ENCODE data around the gene MKNK2.

Gene MKNK2

DNA sequence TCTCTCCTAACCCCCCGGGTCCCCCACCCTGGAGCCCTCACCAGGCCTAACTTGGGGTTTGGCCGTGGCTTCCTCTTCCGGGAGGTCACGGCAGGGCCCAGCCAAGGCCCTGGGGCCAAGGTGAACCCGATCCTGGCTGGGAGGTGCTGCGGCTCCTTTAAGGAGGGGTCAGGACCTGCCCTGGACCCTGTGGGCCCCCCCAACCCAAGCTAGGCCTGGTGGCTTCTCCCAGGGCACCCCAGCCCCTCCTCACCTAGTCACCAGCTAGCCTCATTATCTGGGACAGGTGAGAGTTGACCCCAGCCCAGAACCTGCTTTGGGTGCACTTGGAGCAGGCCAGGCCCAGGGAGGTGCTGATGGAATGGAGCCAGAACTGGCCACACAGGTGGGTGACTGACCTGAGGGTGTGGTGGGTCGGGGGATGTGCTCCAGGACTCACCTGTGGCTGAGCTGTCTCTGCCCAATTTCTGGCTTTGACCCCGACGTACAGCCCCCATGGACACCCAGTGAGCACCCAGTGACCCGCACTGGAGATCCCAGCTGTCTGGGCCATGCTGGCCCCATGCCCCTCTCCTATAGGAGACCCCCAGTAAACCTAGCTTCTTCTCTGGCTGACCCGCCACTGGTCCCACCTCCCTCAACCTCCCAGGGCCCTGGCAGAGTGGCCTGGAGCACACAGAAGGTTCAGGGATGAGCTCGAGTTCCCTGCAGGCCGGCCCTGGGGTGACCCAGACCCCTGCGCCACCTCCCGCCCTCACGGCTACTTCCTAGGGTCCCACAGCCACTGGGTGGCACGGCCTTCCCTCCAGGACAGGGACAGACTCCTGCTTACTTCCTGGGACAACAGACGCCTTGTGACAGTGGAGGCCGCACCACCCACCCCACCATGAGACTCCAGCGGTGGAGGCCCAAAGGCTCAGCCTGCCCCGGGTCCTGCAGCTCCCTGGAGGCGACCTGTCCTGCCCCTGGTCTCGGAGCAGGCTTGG is 6.7 kb upstream of the MKNK2 start:
- no peak for DNase-seq (ENCODE audit: low read depth)

GRCh38 chr19:2056837-2057192 is 5.8 kb upstream of the MKNK2 start:
- no peak for DNase-seq (ENCODE audit: low read depth)

DNA sequence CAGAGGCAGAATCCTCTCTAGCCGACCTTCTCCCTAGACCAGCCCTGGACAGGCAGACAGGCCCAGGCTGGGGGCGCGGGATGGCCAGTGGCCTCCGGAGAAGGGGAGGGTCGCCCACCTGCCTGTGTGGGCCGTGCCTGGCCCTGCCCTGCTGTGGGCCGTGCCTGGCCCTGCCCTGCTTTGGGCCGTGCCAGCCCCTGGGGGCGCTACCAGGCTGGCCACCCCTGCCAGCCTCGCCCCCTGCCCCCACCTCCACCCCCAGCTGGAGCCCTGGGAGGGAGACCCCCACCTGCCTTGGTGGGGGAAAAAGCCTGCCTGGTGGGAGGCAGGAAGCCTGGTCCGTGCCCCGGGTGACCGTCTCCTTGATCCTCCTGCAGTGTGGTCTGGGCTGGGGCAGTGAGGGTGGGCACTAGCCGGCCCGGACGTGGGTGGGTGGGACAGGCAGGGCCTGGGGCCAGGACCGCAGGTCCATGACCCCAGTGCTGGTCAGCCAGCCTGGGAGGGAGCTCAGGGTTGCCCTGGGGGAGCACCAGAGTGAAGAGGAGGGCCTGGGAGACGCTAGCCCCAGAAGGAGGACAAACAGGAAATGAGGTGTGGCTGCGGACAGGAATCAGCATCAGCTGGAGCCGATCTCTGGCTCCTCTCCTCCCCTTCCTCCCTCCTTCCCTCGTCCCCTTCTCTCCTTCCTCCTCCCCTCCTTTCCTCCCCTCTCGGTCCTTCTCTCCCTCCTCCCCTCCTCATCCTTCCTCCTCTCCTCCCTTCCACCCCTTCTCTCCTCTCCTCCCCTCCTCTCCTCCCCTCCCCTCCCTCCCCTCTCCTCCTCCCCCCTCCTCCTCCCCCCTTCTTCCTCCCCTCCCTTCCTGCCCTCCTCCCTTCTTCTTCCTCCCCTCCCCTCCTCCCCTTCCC is 5.1 kb upstream of the MKNK2 start:
- no peak for DNase-seq (ENCODE audit: low read depth)

DNA sequence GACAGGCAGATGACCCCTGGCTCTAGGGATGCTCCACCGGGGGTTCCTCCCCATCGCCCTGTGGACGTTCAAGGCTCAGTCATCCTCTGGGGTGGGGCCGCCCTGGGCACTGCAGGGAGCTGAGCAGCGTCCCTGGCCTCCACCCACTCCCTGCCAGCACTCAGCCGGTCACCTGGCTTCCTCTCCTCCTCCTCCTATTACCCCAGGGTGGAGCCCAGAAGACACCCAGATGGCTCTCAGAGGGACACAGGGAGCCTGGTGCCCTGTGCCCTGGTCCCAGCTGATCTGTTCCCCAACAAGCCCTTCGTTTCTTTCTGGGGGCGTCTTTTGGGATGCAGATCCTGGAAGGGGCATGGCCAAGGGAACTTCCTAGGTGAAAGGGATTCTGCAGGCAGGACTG is 3.7 kb upstream of the MKNK2 start:
- DNase-seq (ENCODE audit: low read depth), result no peak

- no peak for DNase-seq (ENCODE audit: low read depth)
These were observed 2.8 kb upstream of the MKNK2 start for GRCh38 chr19:2053601-2054389.

DNA sequence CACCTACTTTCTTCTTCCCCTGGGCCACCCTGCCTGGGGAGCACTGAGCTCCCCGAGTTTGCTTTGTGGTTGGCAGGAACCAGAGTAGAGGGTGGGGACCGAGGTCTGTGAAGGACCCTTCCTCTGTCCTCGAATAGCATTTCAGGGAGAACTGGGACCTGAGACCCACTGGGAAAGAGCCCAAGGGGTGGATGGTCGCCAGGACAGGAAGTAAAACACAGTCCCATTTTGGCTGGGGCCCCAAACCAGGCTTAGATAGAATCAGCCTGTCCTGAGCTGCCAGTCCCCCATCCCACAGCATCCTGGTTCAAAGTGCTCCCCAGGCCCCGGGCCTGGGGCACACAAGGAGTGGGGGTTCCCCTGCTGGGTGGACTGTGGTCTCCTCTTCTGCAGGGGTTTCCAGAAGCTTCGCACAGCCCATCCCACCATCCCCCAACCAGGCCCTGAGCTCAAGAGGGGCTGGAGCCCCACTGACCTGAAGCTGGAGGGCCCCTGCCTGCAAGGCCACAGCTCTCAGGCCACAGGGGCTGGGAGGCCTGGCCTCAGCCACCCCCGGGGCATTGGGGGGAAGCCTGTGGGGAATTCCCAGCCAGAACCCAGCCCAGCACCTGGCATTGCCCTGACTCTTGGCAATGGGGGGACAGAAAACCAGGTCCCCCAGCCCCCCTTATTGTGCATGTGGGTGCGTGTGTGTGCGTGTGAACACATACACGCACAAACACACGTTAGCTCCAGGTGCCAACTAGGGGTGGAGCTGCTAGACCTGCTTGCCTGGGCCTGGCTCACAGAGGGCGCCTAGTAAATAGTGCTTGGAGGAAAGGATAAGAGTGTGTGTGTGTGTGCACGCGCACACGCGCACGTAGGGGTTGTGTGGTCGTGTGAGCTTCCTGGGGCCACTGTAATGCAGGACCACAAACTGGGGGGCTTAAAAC is 995 bp upstream of the MKNK2 start:
- no peak for DNase-seq (ENCODE audit: low read depth)

DNA sequence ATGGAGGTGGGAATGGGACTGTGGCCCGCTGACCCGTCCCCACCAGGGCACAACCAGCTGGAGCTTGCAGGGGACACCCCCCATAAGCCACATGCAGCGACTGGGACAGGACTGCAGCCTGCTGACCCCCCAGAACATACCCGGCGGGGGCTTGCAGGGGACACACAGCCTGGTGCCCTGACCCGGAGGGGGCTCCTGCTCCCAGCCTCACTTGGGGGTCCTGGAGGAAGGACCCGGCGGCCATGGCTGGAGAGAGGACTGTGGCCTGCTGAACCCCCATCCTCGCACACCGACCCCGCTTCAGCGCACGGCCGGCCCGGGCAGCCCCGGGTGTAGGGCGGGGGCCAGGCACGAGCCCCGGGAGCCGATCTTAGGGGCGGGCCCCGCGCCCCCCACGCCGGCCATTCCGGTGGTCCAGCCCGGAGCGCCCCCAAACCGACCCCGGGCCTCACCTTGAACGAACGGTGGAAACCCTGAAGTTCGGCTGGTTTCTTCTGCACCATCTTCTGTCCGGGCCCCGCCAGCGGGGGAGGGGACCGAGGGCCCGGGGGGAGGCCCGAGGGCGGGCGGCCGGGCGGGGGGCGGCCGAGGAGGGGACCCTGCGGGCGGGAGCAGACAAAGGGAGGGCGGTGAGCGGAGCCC is 574 bp downstream of the MKNK2 start:
- DNase-seq (ENCODE audit: low read depth), result no peak

- DNase-seq (ENCODE audit: low read depth), result no peak
These were observed 1.2 kb downstream of the MKNK2 start for GRCh38 chr19:2049741-2050348.

- DNase-seq (ENCODE audit: low read depth), result no peak
These were observed 1.9 kb downstream of the MKNK2 start for GRCh38 chr19:2048959-2049740.

GRCh38 chr19:2048104-2048958 is 2.7 kb downstream of the MKNK2 start:
- no peak for DNase-seq (ENCODE audit: low read depth)

GRCh38 chr19:2047449-2048103 is 3.5 kb downstream of the MKNK2 start:
- DNase-seq (ENCODE audit: low read depth), result no peak

DNA sequence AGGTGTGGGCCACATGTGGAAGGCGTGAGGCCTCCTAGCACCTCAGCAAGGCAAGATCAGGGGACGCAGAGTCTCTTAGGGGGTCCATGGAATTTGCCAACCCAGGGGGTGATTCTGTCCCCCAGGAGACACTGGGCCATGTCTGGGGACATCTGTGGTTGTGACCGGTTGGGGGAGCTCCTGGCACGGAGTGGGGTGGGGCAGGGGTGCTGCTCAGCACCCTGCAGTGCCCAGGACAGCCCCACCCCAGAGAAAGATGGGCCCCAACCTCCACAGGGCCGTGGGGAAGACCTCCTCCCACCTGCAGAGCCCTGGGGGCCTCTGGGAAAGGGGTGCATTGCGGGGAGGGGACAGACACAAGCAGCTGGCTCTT is 4.0 kb downstream of the MKNK2 start:
- DNase-seq (ENCODE audit: low read depth), result no peak

GRCh38 chr19:2046046-2046907 is 4.8 kb downstream of the MKNK2 start:
- no peak for DNase-seq (ENCODE audit: low read depth)

DNA sequence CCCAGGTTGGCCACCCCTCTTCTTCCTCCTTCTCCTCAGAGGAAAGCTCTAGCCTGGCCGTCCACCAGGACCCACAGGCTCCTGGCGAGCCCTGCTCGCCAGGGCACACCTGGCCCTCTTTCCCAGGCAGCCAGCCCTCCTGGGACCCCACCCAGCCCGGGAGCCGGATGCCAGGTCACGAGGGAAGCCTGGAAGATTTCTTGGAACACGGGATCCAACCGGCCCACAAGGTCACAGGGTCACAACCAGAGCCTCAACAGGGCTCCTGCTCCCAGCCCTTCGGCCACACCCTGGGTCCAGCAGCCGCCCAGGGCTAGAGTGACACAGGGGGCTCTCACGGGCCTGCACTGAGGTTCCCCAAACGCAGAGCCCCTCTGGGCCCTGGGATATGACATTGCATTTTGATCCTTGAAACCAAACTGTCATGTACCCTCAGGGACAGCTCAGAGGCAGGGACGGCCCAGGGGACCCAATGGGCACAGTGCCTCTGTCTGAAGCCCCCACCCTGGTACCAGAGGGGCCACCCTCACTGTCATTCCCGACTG is 5.5 kb downstream of the MKNK2 start:
- no peak for DNase-seq (ENCODE audit: low read depth)

GRCh38 chr19:2044709-2045500 is 6.1 kb downstream of the MKNK2 start:
- no peak for DNase-seq (ENCODE audit: low read depth)
